OCI-LY7 (cell line): Measurements from ENCODE around the gene KIAA1755. TPM values are rescaled to one million over a fixed set of nuclear protein-coding genes. Genes with fewer than 3 reads are reported as not detected.

ENCODE experiments used
- BruUV-seq: library from RNA; stranded (reverse); fragments of 400-500 nt; replicated peaks from 2 replicates; lab custom pipeline; 2021; lab: Mats Ljungman, UMichigan
- CTCF ChIA-PET: fragments of 300-600 bp; sonication (Branson Sonifier 250); formaldehyde crosslinking; loops from one replicate; lab custom pipeline; 2022; ENCODE audit warnings: antibody characterized with exemption; ENCODE audit not compliant: unreplicated experiment; lab: Charles Lee
- POLR2A ChIA-PET: fragments of 300-600 bp; sonication (Branson Sonifier 250); formaldehyde crosslinking; loops from one replicate; lab custom pipeline; 2022; ENCODE audit warnings: antibody characterized with exemption; lab: Charles Lee
- DNase-seq: peaks from one replicate; pipeline ENCODE4 v3.0.0-alpha.2; 2015; ENCODE audit warnings: low spot score
- H2AFZ ChIP-seq: fragments of 200-600 bp; sonication (generic), shearing (Covaris generic); 2 replicates; pipeline ENCODE4 v1.6.1; 2014; ENCODE audit warnings: mild to moderate bottlenecking, antibody characterized with exemption, low read length, moderate library complexity
- H3K27ac ChIP-seq: fragments of 200-600 bp; sonication (generic); 2 replicates; pipeline ENCODE4 v1.5.1; 2014; ENCODE audit warnings: mixed run types, low read depth, mild to moderate bottlenecking, moderate library complexity, low read length, inconsistent platforms; ENCODE audit not compliant: poor library complexity, severe bottlenecking
- H3K36me3 ChIP-seq: fragments of 200-600 bp; sonication (generic); 2 replicates; pipeline ENCODE4 v1.6.1; 2014; ENCODE audit warnings: mild to moderate bottlenecking, antibody characterized with exemption, low read length, moderate library complexity, mixed read lengths; ENCODE audit not compliant: insufficient read depth
- H3K4me1 ChIP-seq: fragments of 200-600 bp; sonication (generic); 2 replicates; pipeline ENCODE4 v1.5.1; 2014; ENCODE audit warnings: mild to moderate bottlenecking, low read length; ENCODE audit not compliant: insufficient read depth, poor library complexity, severe bottlenecking
- H3K4me2 ChIP-seq: fragments of 200-600 bp; sonication (generic); 2 replicates; pipeline ENCODE4 v1.6.1; 2014; ENCODE audit warnings: mild to moderate bottlenecking, low read length
- H3K4me3 ChIP-seq: fragments of 200-600 bp; sonication (generic); 2 replicates; pipeline ENCODE4 v1.5.1; 2014; ENCODE audit warnings: mild to moderate bottlenecking, low read depth, low read length; ENCODE audit not compliant: poor library complexity, severe bottlenecking
- H3K79me2 ChIP-seq: fragments of 200-600 bp; sonication (generic); 2 replicates; pipeline ENCODE4 v1.6.1; 2016; ENCODE audit warnings: low read depth, mild to moderate bottlenecking, low read length, moderate library complexity, mixed read lengths; ENCODE audit not compliant: insufficient read depth
- H3K9me2 ChIP-seq: fragments of 200-600 bp; sonication (generic); 2 replicates; pipeline ENCODE4 v1.6.1; 2016; ENCODE audit warnings: mild to moderate bottlenecking, low read length, mixed read lengths; ENCODE audit not compliant: insufficient read depth
- H3K9me3 ChIP-seq: fragments of 200-600 bp; sonication (generic); 2 replicates; pipeline ENCODE4 v1.6.1; 2014; ENCODE audit warnings: mild to moderate bottlenecking, mixed run types, low read length, mixed read lengths
- H4K20me1 ChIP-seq: fragments of 200-600 bp; sonication (generic); 2 replicates; pipeline ENCODE4 v1.6.1; 2014; ENCODE audit warnings: mild to moderate bottlenecking, antibody characterized with exemption, low read length, moderate library complexity, mixed read lengths; ENCODE audit not compliant: insufficient read depth
- CTCF ChIP-seq: fragments of 200-600 bp; sonication (generic); conservative IDR thresholded peaks from 2 replicates; pipeline ENCODE4 v1.5.1; 2014; ENCODE audit warnings: mild to moderate bottlenecking, antibody characterized with exemption, low read length, moderate library complexity, mixed read lengths
- EZH2phosphoT487 ChIP-seq: fragments of 200-600 bp; sonication (generic); IDR thresholded peaks from 2 replicates; pipeline ENCODE4 v1.6.1; 2018; ENCODE audit warnings: low read depth, borderline replicate concordance, mild to moderate bottlenecking, mixed run types, antibody characterized with exemption, low read length, moderate library complexity, mixed read lengths
- intact Hi-C: fragments of 100-400 bp; cut with micrococcal nuclease; formaldehyde crosslinking; loops from one replicate; pipeline ENCODE4 v1.10.0; 2022; ENCODE audit not compliant: unreplicated experiment
- total RNA-seq, 2 experiments: library from RNA; depleted of rRNA in 1 of 2; stranded (reverse); fragments of >200 nt in 1 of 2; shearing (Covaris generic) in 1 of 2; gene quantifications; 2 replicates each; pipeline ENCODE4 v1.2.3, GENCODE V29; 2014 to 2022

KIAA1755 gene
- total RNA-seq, 2 experiments from 2014 or later: not detected

DNA sequence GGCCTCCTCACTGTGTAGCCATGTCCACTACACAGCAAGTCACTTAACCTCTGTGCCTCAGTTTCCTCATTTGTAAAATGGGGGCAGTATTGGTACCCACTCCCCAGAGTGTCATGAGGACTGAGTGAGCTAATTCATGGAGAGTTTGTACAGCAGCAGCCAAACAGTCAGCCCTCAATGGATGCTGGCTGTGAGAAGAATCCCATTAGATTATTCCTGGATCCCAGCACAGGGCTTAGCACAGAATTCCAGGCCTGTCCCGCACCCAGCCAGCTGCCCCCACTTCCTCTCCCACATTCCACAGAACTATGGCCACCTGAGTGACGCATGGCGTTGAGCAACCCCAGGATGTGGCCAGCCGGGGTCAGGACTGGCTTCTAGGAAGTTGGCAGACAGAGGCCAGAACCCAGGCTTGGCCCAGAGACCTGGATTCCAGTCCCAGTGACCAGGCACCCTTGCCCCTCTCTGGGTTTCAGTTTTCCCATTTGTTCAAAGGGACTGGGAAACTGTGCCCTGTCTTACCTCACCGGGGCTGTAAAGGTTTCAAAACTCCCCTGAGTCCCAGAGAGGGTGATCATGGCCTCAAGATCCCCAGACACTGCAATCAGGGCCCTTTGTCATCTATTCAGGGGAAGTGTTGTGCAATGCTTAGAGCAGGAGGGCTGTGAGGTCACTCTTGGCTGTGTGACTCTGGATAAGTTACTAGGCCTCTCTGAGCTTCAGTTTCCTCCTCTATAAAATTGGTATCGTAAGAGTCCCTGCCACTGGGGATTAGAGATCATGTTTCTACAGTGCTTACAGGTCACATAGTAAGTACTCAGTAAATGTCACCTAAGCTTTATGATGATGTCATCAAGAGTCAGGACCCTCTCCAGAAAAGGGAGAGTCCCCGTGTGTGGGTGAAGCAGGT lies 92.4 kb downstream of the KIAA1755 start:
- H2AFZ ChIP-seq: no peak overlapping the region
- no peak for TF ChIP-seq EZH2phosphoT487
- no peak for TF ChIP-seq CTCF
- no peaks in the 10 kb centered on the region for H3K36me3 ChIP-seq
- ChIA-PET CTCF (no interaction called here), POLR2A (no interaction called here)
- H3K79me2 ChIP-seq: no peaks in the 10 kb centered on the region
- H3K9me2 ChIP-seq: no peaks in the 10 kb centered on the region
- no peak overlapping the region for H3K4me2 ChIP-seq
- no peak for DNase-seq
- no peaks in the 10 kb centered on the region for H3K4me1 ChIP-seq
- H4K20me1 ChIP-seq: no peaks in the 10 kb centered on the region
- H3K4me3 ChIP-seq: no peak overlapping the region
- no peak overlapping the region for H3K27ac ChIP-seq
- H3K9me3 ChIP-seq: no peaks in the 10 kb centered on the region
- intact Hi-C loops: loop anchor here (5.0 kb wide), 1 partner anchor 96 kb away; no protein-coding TSS in a partner anchor
- no TSS peak for BruUV-seq

DNA sequence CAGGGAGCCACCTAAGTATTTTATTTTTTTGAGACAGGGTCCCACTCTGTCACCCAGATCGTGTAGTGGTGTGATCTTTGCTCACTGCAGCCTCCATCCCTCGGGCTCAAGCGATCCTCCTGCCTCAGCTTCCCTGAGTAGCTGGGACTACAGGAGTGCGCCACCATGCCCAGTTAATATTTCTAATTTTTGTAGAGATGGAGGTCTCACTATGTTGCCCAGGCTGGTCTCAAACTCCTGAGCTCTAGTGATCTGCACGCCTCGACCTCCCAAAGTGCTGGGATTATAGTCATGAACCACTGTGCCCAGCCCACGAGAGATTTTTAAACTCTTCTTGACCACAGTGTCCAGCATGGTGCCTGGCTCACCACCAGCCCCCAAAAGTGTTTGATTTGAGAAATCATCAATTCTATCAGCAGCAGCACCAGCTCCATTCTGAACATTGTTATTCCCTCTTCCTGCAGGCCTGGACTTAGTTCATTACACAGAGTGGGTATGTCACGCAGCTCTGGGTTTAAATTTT lies 93.1 kb downstream of the KIAA1755 start:
- no TSS peak for BruUV-seq
- no peak overlapping the region for H3K4me2 ChIP-seq
- no peak for DNase-seq
- no peak overlapping the region for H2AFZ ChIP-seq
- H3K9me2 ChIP-seq: no peaks in the 10 kb centered on the region
- ChIA-PET CTCF (no interaction called here), POLR2A (no interaction called here)
- no peak overlapping the region for H3K27ac ChIP-seq
- no peaks in the 10 kb centered on the region for H4K20me1 ChIP-seq
- TF ChIP-seq EZH2phosphoT487 (no peak), CTCF (no peak)
- H3K79me2 ChIP-seq: no peaks in the 10 kb centered on the region
- no peaks in the 10 kb centered on the region for H3K36me3 ChIP-seq
- no peak overlapping the region for H3K4me3 ChIP-seq
- intact Hi-C loops: loop anchor here (5.0 kb wide), 1 partner anchor 95 kb away; no protein-coding TSS in a partner anchor
- H3K9me3 ChIP-seq: no peaks in the 10 kb centered on the region
- no peaks in the 10 kb centered on the region for H3K4me1 ChIP-seq
